A673 (cell line): Measurements from ENCODE around the gene SH3RF1.

Experiments used
- CTCF ChIP-seq: fragments of 300-800, 200-600 bp; sonication (generic); conservative IDR thresholded peaks from 2 replicates; pipeline ENCODE4 v1.5.1; 2017; ENCODE audit warnings: low read depth, mild to moderate bottlenecking, antibody characterized with exemption, low read length, moderate library complexity, mixed read lengths
- EZH2 ChIP-seq: fragments of 200-600 bp; sonication (generic); IDR thresholded peaks from 2 replicates; pipeline ENCODE4 v1.6.1; 2017; ENCODE audit warnings: borderline replicate concordance, low read depth, mild to moderate bottlenecking, mixed read lengths, antibody characterized with exemption, low read length; ENCODE audit not compliant: poor library complexity, severe bottlenecking

- TF ChIP-seq CTCF (0 out of 2 replicates have a peak, but pooled peaks have one; percentile 27), EZH2 (no peak)
Observed at GRCh38 chr4:169152899-169153298, 117.9 kb downstream of the SH3RF1 start.
